Activated CD8-positive, alpha-beta memory T cell treated with anti-CD3 and anti-CD28 coated beads, Interleukin-2, amount 50 U/mL, for 1 hour (primary cell): ENCODE results near the gene ERVW-1.
"Not testable (repeated sequence)": the region's sequence is repeated elsewhere in the genome, so short reads cannot be mapped to it uniquely, and the experiment has no call there.

Experiments used
- DNase-seq: peaks from one replicate; pipeline ENCODE4 v3.0.0-alpha.2; 2020; ENCODE audit errors: extremely low read depth

Gene ERVW-1

GRCh38 chr7:92477681-92478080, at the start of gene ERVW-1:
Gene ERVW-1, minus strand, starts transcription at chr7:92477946. Its CDS starts 7,565 bp downstream, at chr7:92470381.
- DNase-seq = not testable (repeated sequence)

DNA sequence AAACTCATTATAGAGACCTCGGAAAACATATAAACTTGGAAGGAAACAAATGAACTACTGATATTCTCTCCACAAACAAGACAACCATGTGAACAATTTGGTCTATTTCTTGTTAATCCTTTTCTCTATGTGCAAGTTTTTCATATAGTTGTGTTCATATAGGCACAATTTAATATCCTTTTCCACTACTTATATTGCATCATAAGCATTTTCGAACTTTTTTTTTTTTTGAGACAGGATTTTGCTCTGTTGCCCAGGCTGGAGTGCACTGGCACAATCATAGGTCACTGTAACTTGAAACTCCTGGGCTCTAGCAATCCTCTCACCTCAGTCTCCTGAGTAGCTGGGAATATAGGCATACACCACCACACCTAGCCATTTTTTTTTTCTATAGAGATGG, 45.4 kb upstream of the ERVW-1 start:
- no peak for DNase-seq

- DNase-seq = no peak
Observed at GRCh38 chr7:92520024-92520423, 42.3 kb upstream of the ERVW-1 start.

DNA sequence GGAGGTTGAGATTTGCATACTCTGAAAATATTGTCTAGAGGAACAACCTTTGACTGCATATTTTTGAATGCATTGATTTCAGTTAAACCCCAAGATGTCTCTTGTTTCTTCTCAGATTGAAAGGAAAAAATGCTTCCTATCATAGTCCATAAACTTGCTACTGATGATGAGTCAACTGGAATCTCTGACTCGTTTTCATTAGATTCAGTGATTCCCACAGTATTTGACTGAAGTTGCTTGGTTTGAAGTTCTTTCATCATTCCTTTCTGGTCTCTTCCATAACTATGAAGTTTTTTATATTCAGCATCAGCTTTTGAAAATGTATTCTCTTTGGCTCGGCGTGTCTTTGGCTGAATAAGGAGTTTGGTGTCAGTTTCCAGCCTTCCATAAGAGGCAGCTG, 39.9 kb upstream of the ERVW-1 start:
- DNase-seq = no peak

- no peak for DNase-seq
Observed at GRCh38 chr7:92513167-92513902, 35.6 kb upstream of the ERVW-1 start.

DNA sequence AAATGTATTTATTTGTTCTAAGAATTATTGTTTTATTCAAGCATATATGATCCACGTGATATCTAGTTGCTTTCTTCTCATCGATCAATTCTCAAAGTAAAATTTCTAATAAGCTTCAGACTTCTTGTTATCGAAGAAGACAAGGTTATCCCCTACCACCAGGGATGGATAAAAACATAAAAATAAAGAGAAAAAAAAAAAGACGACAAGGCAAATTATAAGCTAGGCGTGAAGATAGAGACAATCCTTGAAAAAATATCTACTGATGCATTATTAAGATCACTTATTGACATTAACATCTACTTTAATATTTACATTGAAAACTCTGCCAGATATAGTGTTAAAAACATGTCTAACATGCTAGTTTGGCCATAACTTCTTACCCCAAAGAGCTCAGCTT, 31.2 kb upstream of the ERVW-1 start:
- no peak for DNase-seq

GRCh38 chr7:92506363-92506762, 28.6 kb upstream of the ERVW-1 start:
- no peak for DNase-seq

GRCh38 chr7:92504563-92504962, 26.8 kb upstream of the ERVW-1 start:
- DNase-seq = no peak

GRCh38 chr7:92503767-92504166, 26.0 kb upstream of the ERVW-1 start:
- DNase-seq = no peak

DNA sequence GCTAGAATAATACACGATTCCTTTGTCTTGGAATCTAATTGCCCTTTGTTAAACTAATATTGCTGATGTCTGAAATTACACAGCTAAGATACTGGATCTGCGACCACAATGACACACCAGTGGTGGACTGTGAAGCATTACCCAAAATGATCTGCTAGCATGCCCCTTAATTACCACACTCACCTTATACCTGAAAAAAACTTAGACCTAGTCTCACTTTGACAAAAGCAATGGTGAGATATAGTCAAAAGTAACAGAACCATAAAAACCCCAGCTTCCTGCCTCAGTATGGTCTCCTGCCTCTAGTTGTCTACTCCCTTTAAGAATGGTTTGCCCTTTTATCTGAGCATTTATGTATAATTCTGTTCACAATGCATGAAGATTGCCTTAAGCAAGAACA, 20.8 kb upstream of the ERVW-1 start:
- DNase-seq = no peak

GRCh38 chr7:92496876-92497275, 19.1 kb upstream of the ERVW-1 start:
- DNase-seq = no peak

DNA sequence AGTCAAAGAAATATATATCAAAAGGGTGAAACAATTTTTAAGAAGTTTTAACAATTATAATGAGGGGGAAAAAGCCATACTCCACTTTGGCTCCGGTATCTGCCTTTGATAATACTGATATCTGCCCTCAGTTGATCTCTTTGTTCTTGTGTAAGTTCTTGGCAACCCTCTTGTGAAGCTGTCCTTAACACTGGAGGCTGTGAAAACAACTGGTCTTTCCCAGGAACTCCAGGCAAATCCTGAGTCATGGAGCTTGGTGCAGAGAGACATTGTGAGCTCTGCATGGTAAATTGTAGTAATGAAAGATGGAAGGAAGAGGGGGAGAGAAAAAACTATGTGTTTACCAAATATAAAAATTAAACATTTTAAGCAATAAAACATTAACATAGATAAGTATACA, 11.9 kb upstream of the ERVW-1 start:
- no peak for DNase-seq

- DNase-seq = no peak
Observed at GRCh38 chr7:92487804-92488203, 10.1 kb upstream of the ERVW-1 start.

- DNase-seq = no peak
Observed at GRCh38 chr7:92485974-92486373, 8.2 kb upstream of the ERVW-1 start.

GRCh38 chr7:92485267-92485892, 7.6 kb upstream of the ERVW-1 start:
- DNase-seq = no peak

DNA sequence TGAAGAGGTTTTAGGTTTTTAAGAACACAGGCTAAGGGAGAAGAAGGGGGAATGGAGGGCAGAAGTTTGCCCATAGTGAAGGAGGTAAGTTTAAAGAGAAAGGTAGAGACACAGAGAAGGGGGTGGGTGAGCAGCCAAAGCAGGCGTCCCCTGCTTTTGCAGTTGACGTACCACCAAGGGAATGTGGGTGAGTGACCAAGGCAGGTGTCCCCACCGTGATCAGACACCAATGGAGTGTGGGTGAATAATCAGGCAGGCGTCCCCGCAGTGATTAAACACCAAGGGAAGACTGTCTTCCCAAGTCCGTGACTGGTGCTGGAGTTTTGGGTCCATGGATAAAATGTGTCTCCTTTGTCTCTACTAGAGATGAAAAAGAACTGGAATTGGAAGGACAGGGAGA, 6.5 kb upstream of the ERVW-1 start:
- not testable (repeated sequence) for DNase-seq

- DNase-seq = not testable (repeated sequence)
Observed at GRCh38 chr7:92483624-92484023, 5.9 kb upstream of the ERVW-1 start.

DNA sequence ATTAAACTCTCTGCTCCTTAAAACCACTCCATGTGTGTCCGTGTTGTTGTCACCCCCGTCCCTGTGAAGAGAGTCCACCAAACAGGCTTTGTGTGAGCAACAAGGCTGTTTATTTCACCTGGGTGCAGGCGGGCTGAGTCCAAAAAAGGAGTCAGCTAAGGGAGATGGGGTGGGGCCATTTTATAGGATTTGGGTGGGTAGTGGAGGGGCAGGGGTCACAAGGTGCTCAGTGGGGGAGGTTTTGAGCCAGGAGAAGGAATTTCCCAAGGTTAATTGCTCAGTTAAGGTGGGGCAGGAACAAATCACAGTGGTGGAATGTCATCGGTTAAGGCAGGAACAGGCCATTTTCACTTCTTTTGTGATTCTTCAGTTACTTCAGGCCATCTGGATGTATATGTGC, 1.4 kb upstream of the ERVW-1 start:
- DNase-seq = not testable (repeated sequence)

- DNase-seq = no peak
Observed at GRCh38 chr7:92478711-92479110, 965 bp upstream of the ERVW-1 start.

DNA sequence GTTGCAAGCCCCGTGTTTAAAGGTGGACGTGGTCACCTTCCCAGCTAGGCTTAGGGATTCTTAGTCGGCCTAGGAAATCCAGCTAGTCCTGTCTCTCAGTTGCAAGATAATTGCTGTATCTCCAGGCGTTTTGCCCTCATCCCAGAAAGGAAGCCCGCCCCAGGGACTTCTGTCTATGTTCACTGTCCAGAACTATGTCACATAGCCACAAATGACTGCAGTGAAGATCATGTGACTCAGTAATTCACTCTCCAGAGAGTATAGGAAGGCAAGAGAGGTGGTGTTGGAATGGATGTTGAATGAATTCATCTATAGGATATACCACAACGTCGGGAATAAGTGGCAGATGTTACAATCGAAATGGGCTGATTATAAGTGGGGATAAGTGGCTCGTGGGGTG, 349 bp upstream of the ERVW-1 start:
- no peak for DNase-seq

GRCh38 chr7:92475851-92476590, 1.7 kb downstream of the ERVW-1 start:
- not testable (repeated sequence) for DNase-seq

DNA sequence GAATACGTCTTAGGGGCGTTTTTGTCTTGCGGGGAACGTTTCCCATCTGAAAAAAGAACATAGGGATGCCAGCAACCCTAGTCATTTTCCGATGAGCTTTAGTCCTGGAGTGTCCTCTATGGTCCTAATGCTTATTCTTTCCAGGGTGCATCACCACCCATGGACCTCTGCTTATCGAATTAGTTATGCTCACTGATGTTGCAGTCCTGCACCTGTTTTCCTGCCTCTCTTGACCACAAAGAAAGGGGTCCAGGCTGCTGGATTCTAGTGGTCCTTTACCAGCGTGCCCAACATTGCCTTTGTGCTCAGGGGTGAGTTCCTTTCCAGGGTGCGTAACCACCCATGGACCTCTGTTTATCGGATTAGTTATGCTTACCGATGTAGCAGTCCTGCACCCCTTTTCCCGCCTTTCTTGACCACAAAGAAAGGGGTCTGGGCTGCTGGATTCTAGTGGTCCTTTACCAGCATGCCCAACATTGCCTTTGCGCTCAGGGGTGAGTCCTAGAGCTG, 2.4 kb downstream of the ERVW-1 start:
- DNase-seq = not testable (repeated sequence)

GRCh38 chr7:92473989-92474388, 3.8 kb downstream of the ERVW-1 start:
- not testable (repeated sequence) for DNase-seq
